ENCODE measurements around the gene VAMP8. TPM values are rescaled to one million over a fixed set of nuclear protein-coding genes. Genes with fewer than 3 reads are reported as not detected.

Gene VAMP8
- total RNA-seq, 1 experiment from 2014 or later: 52.0 TPM

Other genes with a start within 250 kb of the VAMP8 start
- 42.2 to 43.9 TPM (median 43.7 TPM) in 3 replicates for gene TGOLN2, start 249.6 kb upstream of the VAMP8 start, total RNA-seq (2021)
- 18.9 to 24.4 TPM (median 21.6 TPM) in 3 replicates for gene RETSAT, start 223.1 kb upstream of the VAMP8 start, total RNA-seq (2021)
- gene ELMOD3, start 222.8 kb upstream of the VAMP8 start, total RNA-seq (2021): 9.7 to 10.8 TPM (median 10.6 TPM) in 3 replicates
- 117 to 139 TPM (median 131 TPM) in 3 replicates for gene CAPG, start 167.2 kb upstream of the VAMP8 start, total RNA-seq (2021)
- 0.50 to 1.2 TPM (median 0.94 TPM) in 3 replicates for gene SH2D6, start 158.9 kb upstream of the VAMP8 start, total RNA-seq (2021)
- gene MAT2A, start 38.4 kb upstream of the VAMP8 start, total RNA-seq (2021): 208 to 222 TPM (median 208 TPM) in 3 replicates
- gene GGCX, start 16.1 kb upstream of the VAMP8 start, total RNA-seq (2021): 40.9 to 42.9 TPM (median 41.4 TPM) in 3 replicates
- gene VAMP5, start 6.8 kb downstream of the VAMP8 start, total RNA-seq (2021): 6.3 to 7.4 TPM (median 7.0 TPM) in 3 replicates
- 95.4 to 108 TPM (median 102 TPM) in 3 replicates for gene RNF181, start 18.2 kb downstream of the VAMP8 start, total RNA-seq (2021)
- 20.9 to 23.1 TPM (median 21.6 TPM) in 3 replicates for gene TMEM150A, start 25.1 kb downstream of the VAMP8 start, total RNA-seq (2021)
- 63.8 to 69.6 TPM (median 65.0 TPM) in 3 replicates for gene C2orf68, start 34.5 kb downstream of the VAMP8 start, total RNA-seq (2021)
- 72.4 to 81.6 TPM (median 75.4 TPM) in 3 replicates for gene USP39, start 38.6 kb downstream of the VAMP8 start, total RNA-seq (2021)
- 7.6 to 10.7 TPM (median 9.0 TPM) in 3 replicates for gene SFTPB, start 90.6 kb downstream of the VAMP8 start, total RNA-seq (2021)
- gene GNLY, start 116.8 kb downstream of the VAMP8 start, total RNA-seq (2021): 0.44 TPM in 1 of 3 replicates, not detected in the others
- gene ATOH8, start 176.4 kb downstream of the VAMP8 start, total RNA-seq (2021): 0.23 to 0.81 TPM (median 0.57 TPM) in 3 replicates